ENCODE results near the gene CLPX.
"Not testable (repeated sequence)": the region's sequence is repeated elsewhere in the genome, so short reads cannot be mapped to it uniquely, and the experiment has no call there.

Gene CLPX

GRCh38 chr15:65204931-65205660 is 20.0 kb upstream of the CLPX start:
- DNase-seq = no peak

GRCh38 chr15:65204236-65204930 is 19.2 kb upstream of the CLPX start:
- DNase-seq = no peak

- no peak for DNase-seq
These were observed 16.8 kb upstream of the CLPX start for GRCh38 chr15:65201918-65202317.

GRCh38 chr15:65198571-65198970 is 13.4 kb upstream of the CLPX start:
- DNase-seq = no peak

- no peak for DNase-seq
These were observed 12.1 kb upstream of the CLPX start for GRCh38 chr15:65197337-65197645.

- no peak for DNase-seq
These were observed 11.6 kb upstream of the CLPX start for GRCh38 chr15:65196637-65197336.

GRCh38 chr15:65195548-65195923 is 10.4 kb upstream of the CLPX start:
- DNase-seq = no peak

GRCh38 chr15:65194826-65195547 is 9.8 kb upstream of the CLPX start:
- DNase-seq = no peak

GRCh38 chr15:65192016-65192415 is 6.9 kb upstream of the CLPX start:
- DNase-seq = no peak

- no peak for DNase-seq
These were observed 4.1 kb upstream of the CLPX start for GRCh38 chr15:65189102-65189740.

GRCh38 chr15:65188472-65188871 is 3.3 kb upstream of the CLPX start:
- not testable (repeated sequence) for DNase-seq

GRCh38 chr15:65184305-65184867 is 756 bp downstream of the CLPX start:
- DNase-seq = no peak

- no peak for DNase-seq
These were observed 1.3 kb downstream of the CLPX start for GRCh38 chr15:65183865-65184159.

GRCh38 chr15:65182538-65182937 is 2.6 kb downstream of the CLPX start:
- no peak for DNase-seq

- DNase-seq = not testable (repeated sequence)
These were observed 3.4 kb downstream of the CLPX start for GRCh38 chr15:65181582-65182353.

GRCh38 chr15:65180167-65180566 is 5.0 kb downstream of the CLPX start:
- no peak for DNase-seq

GRCh38 chr15:65177901-65178300 is 7.2 kb downstream of the CLPX start:
- no peak for DNase-seq

GRCh38 chr15:65176056-65176455 is 9.1 kb downstream of the CLPX start:
- DNase-seq = no peak

- DNase-seq = no peak
These were observed 9.6 kb downstream of the CLPX start for GRCh38 chr15:65175511-65175910.

- DNase-seq = no peak
These were observed 10.6 kb downstream of the CLPX start for GRCh38 chr15:65174509-65174908.

- DNase-seq = no peak
These were observed 12.6 kb downstream of the CLPX start for GRCh38 chr15:65172531-65172930.

GRCh38 chr15:65171428-65171827 is 13.7 kb downstream of the CLPX start:
- DNase-seq = no peak

All from SIG-M5 (cell line).